Measurements from ENCODE around the gene PROM1.

- TF ChIP-seq, protein P1, sequence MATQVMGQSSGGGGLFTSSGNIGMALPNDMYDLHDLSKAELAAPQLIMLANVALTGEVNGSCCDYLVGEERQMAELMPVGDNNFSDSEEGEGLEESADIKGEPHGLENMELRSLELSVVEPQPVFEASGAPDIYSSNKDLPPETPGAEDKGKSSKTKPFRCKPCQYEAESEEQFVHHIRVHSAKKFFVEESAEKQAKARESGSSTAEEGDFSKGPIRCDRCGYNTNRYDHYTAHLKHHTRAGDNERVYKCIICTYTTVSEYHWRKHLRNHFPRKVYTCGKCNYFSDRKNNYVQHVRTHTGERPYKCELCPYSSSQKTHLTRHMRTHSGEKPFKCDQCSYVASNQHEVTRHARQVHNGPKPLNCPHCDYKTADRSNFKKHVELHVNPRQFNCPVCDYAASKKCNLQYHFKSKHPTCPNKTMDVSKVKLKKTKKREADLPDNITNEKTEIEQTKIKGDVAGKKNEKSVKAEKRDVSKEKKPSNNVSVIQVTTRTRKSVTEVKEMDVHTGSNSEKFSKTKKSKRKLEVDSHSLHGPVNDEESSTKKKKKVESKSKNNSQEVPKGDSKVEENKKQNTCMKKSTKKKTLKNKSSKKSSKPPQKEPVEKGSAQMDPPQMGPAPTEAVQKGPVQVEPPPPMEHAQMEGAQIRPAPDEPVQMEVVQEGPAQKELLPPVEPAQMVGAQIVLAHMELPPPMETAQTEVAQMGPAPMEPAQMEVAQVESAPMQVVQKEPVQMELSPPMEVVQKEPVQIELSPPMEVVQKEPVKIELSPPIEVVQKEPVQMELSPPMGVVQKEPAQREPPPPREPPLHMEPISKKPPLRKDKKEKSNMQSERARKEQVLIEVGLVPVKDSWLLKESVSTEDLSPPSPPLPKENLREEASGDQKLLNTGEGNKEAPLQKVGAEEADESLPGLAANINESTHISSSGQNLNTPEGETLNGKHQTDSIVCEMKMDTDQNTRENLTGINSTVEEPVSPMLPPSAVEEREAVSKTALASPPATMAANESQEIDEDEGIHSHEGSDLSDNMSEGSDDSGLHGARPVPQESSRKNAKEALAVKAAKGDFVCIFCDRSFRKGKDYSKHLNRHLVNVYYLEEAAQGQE (IDR thresholded peaks at IDR 0.05) = no peak
- TF ChIP-seq SREBF2 (IDR thresholded peaks at IDR 0.05) (no peak), CHD2 (IDR thresholded peaks at IDR 0.05; ENCODE audit: low read length, partially characterized antibody) (no peak), CTCF (IDR thresholded peaks at IDR 0.05) (no peak), JUN (IDR thresholded peaks at IDR 0.05) (no peak), POLR2A (IDR thresholded peaks at IDR 0.05; ENCODE audit: low read length) (no peak), CBX8 (IDR thresholded peaks at IDR 0.05) (no peak), EP300 (IDR thresholded peaks at IDR 0.05) (no peak), ZNF302 (CRISPR knock-in tag; IDR thresholded peaks at IDR 0.05) (no peak), NFE2L2 (conservative IDR thresholded peaks at IDR 0.05; ENCODE audit: low read length) (no peak), HDAC2 (IDR thresholded peaks at IDR 0.05) (no peak), ZSCAN20 (CRISPR knock-in tag; IDR thresholded peaks at IDR 0.05) (no peak)
- TF ChIP-seq, protein P2, sequence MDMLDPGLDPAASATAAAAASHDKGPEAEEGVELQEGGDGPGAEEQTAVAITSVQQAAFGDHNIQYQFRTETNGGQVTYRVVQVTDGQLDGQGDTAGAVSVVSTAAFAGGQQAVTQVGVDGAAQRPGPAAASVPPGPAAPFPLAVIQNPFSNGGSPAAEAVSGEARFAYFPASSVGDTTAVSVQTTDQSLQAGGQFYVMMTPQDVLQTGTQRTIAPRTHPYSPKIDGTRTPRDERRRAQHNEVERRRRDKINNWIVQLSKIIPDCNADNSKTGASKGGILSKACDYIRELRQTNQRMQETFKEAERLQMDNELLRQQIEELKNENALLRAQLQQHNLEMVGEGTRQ (IDR thresholded peaks at IDR 0.05) = no peak
- TF ChIP-seq, protein P3, sequence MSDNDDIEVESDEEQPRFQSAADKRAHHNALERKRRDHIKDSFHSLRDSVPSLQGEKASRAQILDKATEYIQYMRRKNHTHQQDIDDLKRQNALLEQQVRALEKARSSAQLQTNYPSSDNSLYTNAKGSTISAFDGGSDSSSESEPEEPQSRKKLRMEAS (IDR thresholded peaks at IDR 0.05) = no peak
Observed at GRCh38 chr4:16021804-16022560, 61.8 kb downstream of the PROM1 start.
